OCI-M1 (cell line): ENCODE data around the gene PPP1R9A.

Source experiments
- DNase-seq: peaks from one replicate; lab custom pipeline; 2025; lab: John Stamatoyannopoulos, UW

Gene PPP1R9A

GRCh38 chr7:95263785-95264362 lies 356.5 kb downstream of the PPP1R9A start:
- no peak for DNase-seq

GRCh38 chr7:95264363-95264891 lies 357.0 kb downstream of the PPP1R9A start:
- peak; percentile 77 for DNase-seq

- DNase-seq = no peak
Measured at GRCh38 chr7:95265634-95266033, 358.2 kb downstream of the PPP1R9A start.

- DNase-seq = no peak
Measured at GRCh38 chr7:95267754-95268153, 360.4 kb downstream of the PPP1R9A start.

- no peak for DNase-seq
Measured at GRCh38 chr7:95269640-95270039, 362.2 kb downstream of the PPP1R9A start.

- no peak for DNase-seq
Measured at GRCh38 chr7:95276114-95276513, 368.7 kb downstream of the PPP1R9A start.

GRCh38 chr7:95279417-95279816 lies 372.0 kb downstream of the PPP1R9A start:
- DNase-seq = no peak

GRCh38 chr7:95286096-95286495 lies 378.7 kb downstream of the PPP1R9A start:
- no peak for DNase-seq

GRCh38 chr7:95290166-95290830 lies 382.9 kb downstream of the PPP1R9A start:
- no peak for DNase-seq

GRCh38 chr7:95295397-95295796 lies 388.0 kb downstream of the PPP1R9A start:
- DNase-seq = no peak

- no peak for DNase-seq
Measured at GRCh38 chr7:95296456-95296855, 389.1 kb downstream of the PPP1R9A start.

- no peak for DNase-seq
Measured at GRCh38 chr7:95297041-95297440, 389.6 kb downstream of the PPP1R9A start.

- no peak for DNase-seq
Measured at GRCh38 chr7:95298091-95298490, 390.7 kb downstream of the PPP1R9A start.

GRCh38 chr7:95303013-95303905 lies 395.9 kb downstream of the PPP1R9A start:
- DNase-seq = no peak

- DNase-seq = no peak
Measured at GRCh38 chr7:95304990-95305389, 397.6 kb downstream of the PPP1R9A start.

GRCh38 chr7:95309951-95310350 lies 402.6 kb downstream of the PPP1R9A start:
- DNase-seq = no peak

GRCh38 chr7:95311389-95311788 lies 404.0 kb downstream of the PPP1R9A start:
- no peak for DNase-seq

- no peak for DNase-seq
Measured at GRCh38 chr7:95312561-95312960, 405.2 kb downstream of the PPP1R9A start.

GRCh38 chr7:95316588-95316987 lies 409.2 kb downstream of the PPP1R9A start:
- peak; percentile 61 for DNase-seq

GRCh38 chr7:95317546-95317945 lies 410.2 kb downstream of the PPP1R9A start:
- DNase-seq = peak; percentile 99

- DNase-seq = no peak
Measured at GRCh38 chr7:95317966-95318365, 410.6 kb downstream of the PPP1R9A start.

- no peak for DNase-seq
Measured at GRCh38 chr7:95318501-95319100, 411.2 kb downstream of the PPP1R9A start.
